COLO668 (cell line): ENCODE data around the gene RAPGEF1.
A peak's percentile ranks its signal among the peaks of the same experiment; 100 is the strongest.

Experiments used
- DNase-seq: peaks from one replicate; lab custom pipeline; 2025; ENCODE audit not compliant: unreplicated experiment; lab: John Stamatoyannopoulos, UW

The RAPGEF1 gene

GRCh38 chr9:131591845-131592208, 148.0 kb downstream of the RAPGEF1 start:
- no peak for DNase-seq

GRCh38 chr9:131590907-131591844, 148.7 kb downstream of the RAPGEF1 start:
- peak; percentile 88 for DNase-seq

GRCh38 chr9:131590449-131590848, 149.4 kb downstream of the RAPGEF1 start:
- DNase-seq: no peak

- DNase-seq: no peak
These were observed 149.9 kb downstream of the RAPGEF1 start for GRCh38 chr9:131589993-131590392.

GRCh38 chr9:131589124-131589711, 150.7 kb downstream of the RAPGEF1 start:
- no peak for DNase-seq

GRCh38 chr9:131588396-131588795, 151.5 kb downstream of the RAPGEF1 start:
- no peak for DNase-seq

- no peak for DNase-seq
These were observed 152.0 kb downstream of the RAPGEF1 start for GRCh38 chr9:131587906-131588305.

- DNase-seq: no peak
These were observed 152.5 kb downstream of the RAPGEF1 start for GRCh38 chr9:131587331-131587730.

- no peak for DNase-seq
These were observed 154.5 kb downstream of the RAPGEF1 start for GRCh38 chr9:131585375-131585774.

- no peak for DNase-seq
These were observed 155.0 kb downstream of the RAPGEF1 start for GRCh38 chr9:131584858-131585257.

- no peak for DNase-seq
These were observed 155.9 kb downstream of the RAPGEF1 start for GRCh38 chr9:131583836-131584555.

GRCh38 chr9:131583337-131583645, 156.6 kb downstream of the RAPGEF1 start:
- DNase-seq: no peak

- DNase-seq: no peak
These were observed 157.2 kb downstream of the RAPGEF1 start for GRCh38 chr9:131582466-131583336.

- DNase-seq: no peak
These were observed 157.8 kb downstream of the RAPGEF1 start for GRCh38 chr9:131582056-131582455.

GRCh38 chr9:131580358-131580757, 159.5 kb downstream of the RAPGEF1 start:
- no peak for DNase-seq

GRCh38 chr9:131579789-131580211, 160.1 kb downstream of the RAPGEF1 start:
- no peak for DNase-seq

GRCh38 chr9:131578731-131579504, 161.0 kb downstream of the RAPGEF1 start:
- no peak for DNase-seq

GRCh38 chr9:131578021-131578420, 161.9 kb downstream of the RAPGEF1 start:
- DNase-seq: no peak

GRCh38 chr9:131577005-131578000, 162.6 kb downstream of the RAPGEF1 start:
- no peak for DNase-seq
